IPS-18a (cell line): ENCODE data around the gene CHD6.
A peak's percentile ranks its signal among the peaks of the same experiment; 100 is the strongest.

ENCODE experiments used
- H3K27ac ChIP-seq: one replicate; pipeline ENCODE4 v1.5.1; 2013; ENCODE audit warnings: low read length
- H3K27me3 ChIP-seq: one replicate; pipeline ENCODE4 v1.6.1; 2013; ENCODE audit warnings: mild to moderate bottlenecking, low read length; ENCODE audit not compliant: control insufficient read depth, insufficient read depth
- H3K36me3 ChIP-seq: one replicate; pipeline ENCODE4 v1.6.1; 2013; ENCODE audit warnings: low read depth, low read length; ENCODE audit not compliant: control insufficient read depth
- H3K4me1 ChIP-seq: one replicate; pipeline ENCODE4 v1.6.1; 2013; ENCODE audit warnings: low read depth, low read length; ENCODE audit not compliant: control insufficient read depth
- H3K4me3 ChIP-seq: one replicate; pipeline ENCODE4 v1.5.1; 2013; ENCODE audit warnings: low read length
- H3K9ac ChIP-seq: one replicate; pipeline ENCODE4 v1.6.1; 2013; ENCODE audit warnings: mild to moderate bottlenecking, low read length, moderate library complexity
- H3K9me3 ChIP-seq: one replicate; pipeline ENCODE4 v1.6.1; 2013; ENCODE audit warnings: low read depth, low read length; ENCODE audit not compliant: control insufficient read depth

CHD6 gene

GRCh38 chr20:41365777-41366545, 252.2 kb downstream of the CHD6 start:
- Histone ChIP-seq H3K9ac (no peak overlapping the region), H3K36me3 (no peaks in the 10 kb centered on the region), H3K4me3 (peak overlapping the region; percentile 47), H3K9me3 (no peaks in the 10 kb centered on the region), H3K27ac (no peak overlapping the region), H3K4me1 (peaks cover 4% of the 10 kb centered on the region), H3K27me3 (peaks cover 47% of the 10 kb centered on the region)

GRCh38 chr20:41364967-41365765, 253.0 kb downstream of the CHD6 start:
- no peaks in the 10 kb centered on the region for H3K36me3 ChIP-seq
- H3K4me1 ChIP-seq: peaks cover 4% of the 10 kb centered on the region
- H3K27ac ChIP-seq: no peak overlapping the region
- no peak overlapping the region for H3K9ac ChIP-seq
- no peaks in the 10 kb centered on the region for H3K9me3 ChIP-seq
- H3K4me3 ChIP-seq: no peak overlapping the region
- peaks cover 47% of the 10 kb centered on the region for H3K27me3 ChIP-seq

GRCh38 chr20:41364236-41364855, 253.8 kb downstream of the CHD6 start:
- Histone ChIP-seq H3K4me3 (no peak overlapping the region), H3K27ac (no peak overlapping the region), H3K4me1 (peaks cover 4% of the 10 kb centered on the region), H3K9me3 (no peaks in the 10 kb centered on the region), H3K9ac (no peak overlapping the region), H3K27me3 (peaks cover 43% of the 10 kb centered on the region), H3K36me3 (no peaks in the 10 kb centered on the region)

- Histone ChIP-seq H3K27me3 (peaks cover 37% of the 10 kb centered on the region), H3K9me3 (no peaks in the 10 kb centered on the region), H3K27ac (no peak overlapping the region)
Observed at GRCh38 chr20:41363601-41364000, 254.6 kb downstream of the CHD6 start.

GRCh38 chr20:41362748-41363140, 255.4 kb downstream of the CHD6 start:
- Histone ChIP-seq H3K36me3 (no peaks in the 10 kb centered on the region), H3K4me3 (no peak overlapping the region), H3K27me3 (peaks cover 31% of the 10 kb centered on the region), H3K4me1 (peaks cover 4% of the 10 kb centered on the region), H3K9me3 (no peaks in the 10 kb centered on the region), H3K9ac (no peak overlapping the region), H3K27ac (no peak overlapping the region)

More at GRCh38 chr20:41363601-41364000, 254.6 kb downstream of the CHD6 start:
- H3K4me1 ChIP-seq: peaks cover 4% of the 10 kb centered on the region
- no peak overlapping the region for H3K4me3 ChIP-seq
- H3K9ac ChIP-seq: no peak overlapping the region
- H3K36me3 ChIP-seq: no peaks in the 10 kb centered on the region

GRCh38 chr20:41361757-41362747, 256.1 kb downstream of the CHD6 start:
- no peak overlapping the region for H3K9ac ChIP-seq

GRCh38 chr20:41360831-41361756, 257.1 kb downstream of the CHD6 start:
- Histone ChIP-seq H3K4me3 (no peak overlapping the region), H3K9me3 (no peaks in the 10 kb centered on the region), H3K4me1 (no peaks in the 10 kb centered on the region), H3K27me3 (peaks cover 19% of the 10 kb centered on the region), H3K27ac (no peak overlapping the region), H3K9ac (no peak overlapping the region), H3K36me3 (no peaks in the 10 kb centered on the region)

More at GRCh38 chr20:41361757-41362747, 256.1 kb downstream of the CHD6 start:
- Histone ChIP-seq H3K36me3 (no peaks in the 10 kb centered on the region), H3K27ac (no peak overlapping the region), H3K9me3 (no peaks in the 10 kb centered on the region), H3K27me3 (peaks cover 24% of the 10 kb centered on the region), H3K4me3 (no peak overlapping the region), H3K4me1 (no peaks in the 10 kb centered on the region)

GRCh38 chr20:41359541-41360011, 258.6 kb downstream of the CHD6 start:
- Histone ChIP-seq H3K4me1 (no peaks in the 10 kb centered on the region), H3K4me3 (no peak overlapping the region)

GRCh38 chr20:41358717-41359116, 259.5 kb downstream of the CHD6 start:
- Histone ChIP-seq H3K27ac (no peak overlapping the region), H3K4me1 (no peaks in the 10 kb centered on the region), H3K27me3 (no peaks in the 10 kb centered on the region), H3K4me3 (no peak overlapping the region), H3K9ac (no peak overlapping the region), H3K9me3 (no peaks in the 10 kb centered on the region), H3K36me3 (no peaks in the 10 kb centered on the region)

More at GRCh38 chr20:41359541-41360011, 258.6 kb downstream of the CHD6 start:
- Histone ChIP-seq H3K27ac (no peak overlapping the region), H3K9me3 (no peaks in the 10 kb centered on the region), H3K9ac (no peak overlapping the region), H3K27me3 (peaks cover 3% of the 10 kb centered on the region), H3K36me3 (no peaks in the 10 kb centered on the region)

GRCh38 chr20:41358230-41358629, 259.9 kb downstream of the CHD6 start:
- no peaks in the 10 kb centered on the region for H3K9me3 ChIP-seq
- H3K4me1 ChIP-seq: no peaks in the 10 kb centered on the region
- no peaks in the 10 kb centered on the region for H3K36me3 ChIP-seq
- no peaks in the 10 kb centered on the region for H3K27me3 ChIP-seq
- H3K4me3 ChIP-seq: no peak overlapping the region
- no peak overlapping the region for H3K27ac ChIP-seq
- no peak overlapping the region for H3K9ac ChIP-seq
